BLaER1 treated with 17β-estradiol and CSF1 and Interleukin-3, amounts not matched to agents 10 nM and 100 nM (cell line): ENCODE data around the gene RNF169.
A peak's percentile ranks its signal among the peaks of the same experiment; 100 is the strongest.

Source experiments
- H3K27ac ChIP-seq, 11 experiments: shearing (Covaris generic); formaldehyde crosslinking; 2 replicates each; pipeline ENCODE4 v1.8.1; 2022
- H3K27me3 ChIP-seq, 11 experiments: shearing (Covaris generic); formaldehyde crosslinking; 2 replicates each; pipeline ENCODE4 v1.8.1; 2022
- H3K36me3 ChIP-seq, 11 experiments: shearing (Covaris generic); formaldehyde crosslinking; 2 replicates each; pipeline ENCODE4 v1.8.1; 2022
- H3K4me1 ChIP-seq, 10 experiments: shearing (Covaris generic); formaldehyde crosslinking; 2 replicates each; pipeline ENCODE4 v1.8.1; 2022
- H3K4me2 ChIP-seq, 11 experiments: shearing (Covaris generic); formaldehyde crosslinking; 2 replicates each; pipeline ENCODE4 v1.8.1; 2022
- H3K4me3 ChIP-seq, 10 experiments: shearing (Covaris generic); formaldehyde crosslinking; 2 replicates each; pipeline ENCODE4 v1.8.1; 2022
- H3K9ac ChIP-seq, 11 experiments: shearing (Covaris generic); formaldehyde crosslinking; 2 replicates each; pipeline ENCODE4 v1.8.1; 2022
- H3K9me3 ChIP-seq, 11 experiments: shearing (Covaris generic); formaldehyde crosslinking; replicated peaks in 1 of 11; 2 replicates each; pipeline ENCODE4 v1.8.1; 2022
- H4K20me1 ChIP-seq, 11 experiments: shearing (Covaris generic); formaldehyde crosslinking; 2 replicates each; pipeline ENCODE4 v1.8.1; 2022
- Cebpa-rat ChIP-seq, 11 experiments: shearing (Covaris generic); IDR thresholded peaks; 2 replicates each; pipeline ENCODE4 v1.8.1; 2022

RNF169 gene

DNA sequence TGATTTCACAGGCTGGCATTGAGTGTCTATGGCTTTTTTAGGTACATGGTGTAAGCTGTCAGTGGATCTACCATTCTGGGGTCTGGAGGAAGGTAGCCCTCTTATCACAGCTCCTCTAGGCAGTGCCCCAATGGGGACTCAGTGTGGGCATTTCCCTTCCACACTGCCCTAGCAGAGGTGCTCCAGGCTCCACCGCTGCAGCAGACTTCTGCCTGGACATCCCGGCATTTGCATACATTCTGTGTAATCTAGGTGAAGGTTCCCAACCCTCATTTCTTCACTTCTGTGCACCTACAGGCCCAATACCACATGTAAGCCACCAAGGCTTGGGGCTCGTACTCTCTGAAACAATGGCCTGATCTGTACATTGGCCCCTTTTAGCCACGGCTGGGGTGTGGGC, 78.3 kb downstream of the RNF169 start:
- peaks cover 0 to 6% (median 0%) of the 10 kb centered on the region in 10 experiments; a peak in 7 of 20 replicates for H3K4me1 ChIP-seq
- peaks cover 0 to 4% (median 0%) of the 10 kb centered on the region in 11 experiments; a peak in 1 of 22 replicates for H4K20me1 ChIP-seq
- H3K4me2 ChIP-seq = no peak overlapping the region
- H3K27ac ChIP-seq = no peak overlapping the region
- H3K36me3 ChIP-seq = peaks cover 97 to 100% (median 99%) of the 10 kb centered on the region in 11 experiments
- peaks cover 79 to 93% (median 83%) of the 10 kb centered on the region in 11 experiments for H3K9me3 ChIP-seq
- H3K9ac ChIP-seq = no peak overlapping the region
- peak overlapping the region in 8 of 10 experiments; percentile 16 to 47 (median 37); a peak in 14 of 20 replicates for H3K4me3 ChIP-seq
- no peak for TF ChIP-seq Cebpa-rat (IDR thresholded peaks at IDR 0.05)
- no peaks in the 10 kb centered on the region for H3K27me3 ChIP-seq

GRCh38 chr11:74837191-74837590, 88.5 kb downstream of the RNF169 start:
- Histone ChIP-seq H3K27me3 (no peaks in the 10 kb centered on the region), H3K4me3 (no peak overlapping the region), H3K4me2 (no peak overlapping the region), H3K9me3 (0 out of 22 replicates have a peak, but pooled peaks cover 0 to 8% (median 0%) of the 10 kb centered on the region in 11 experiments), H3K27ac (no peak overlapping the region), H4K20me1 (peaks cover 0 to 24% (median 0%) of the 10 kb centered on the region in 11 experiments; a peak in 5 of 22 replicates), H3K36me3 (peaks cover 83 to 100% (median 99%) of the 10 kb centered on the region in 11 experiments), H3K4me1 (peaks cover 0 to 19% (median 3%) of the 10 kb centered on the region in 10 experiments; a peak in 9 of 20 replicates), H3K9ac (no peak overlapping the region)
- TF ChIP-seq Cebpa-rat (IDR thresholded peaks at IDR 0.05) = no peak

DNA sequence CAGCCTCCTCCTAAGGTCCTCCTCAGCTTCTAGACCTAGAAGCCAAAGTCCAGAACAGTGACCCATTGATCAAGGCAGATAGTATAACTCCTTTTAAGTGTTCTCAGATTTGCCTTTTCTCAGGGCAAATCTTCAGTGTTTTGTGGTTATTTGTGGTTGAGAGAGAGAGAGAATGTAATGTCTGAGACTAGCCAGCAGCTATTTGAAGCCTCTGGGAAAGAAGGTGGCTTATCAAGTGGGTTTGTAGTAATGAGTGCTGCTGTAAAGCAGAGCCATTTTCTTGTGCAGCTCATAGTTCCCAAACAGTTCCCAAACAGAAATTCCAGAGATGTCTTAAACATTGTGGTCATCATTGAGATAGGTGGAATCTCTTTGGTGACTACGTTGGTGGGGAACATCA, 89.5 kb downstream of the RNF169 start:
- H4K20me1 ChIP-seq = peaks cover 0 to 14% (median 0%) of the 10 kb centered on the region in 11 experiments; a peak in 5 of 22 replicates

GRCh38 chr11:74839446-74839845, 90.8 kb downstream of the RNF169 start:
- Histone ChIP-seq H3K27ac (peak overlapping the region in 2 of 11 experiments; percentile 30 to 32; a peak in 2 of 22 replicates), H3K9ac (no peak overlapping the region), H3K36me3 (peaks cover 84 to 100% (median 99%) of the 10 kb centered on the region in 11 experiments), H4K20me1 (peaks cover 0 to 7% (median 0%) of the 10 kb centered on the region in 11 experiments; a peak in 4 of 22 replicates), H3K9me3 (0 out of 22 replicates have a peak, but pooled peaks cover 0 to 8% (median 0%) of the 10 kb centered on the region in 11 experiments), H3K27me3 (no peaks in the 10 kb centered on the region), H3K4me2 (peak overlapping the region in 5 of 11 experiments; percentile 12 to 58 (median 50); a peak in 9 of 22 replicates), H3K4me1 (peaks cover 0 to 19% (median 3%) of the 10 kb centered on the region in 10 experiments; a peak in 9 of 20 replicates), H3K4me3 (no peak overlapping the region)
- no peak for TF ChIP-seq Cebpa-rat (IDR thresholded peaks at IDR 0.05)

More for the DNA sequence above, 89.5 kb downstream of the RNF169 start:
- H3K27ac ChIP-seq = no peak overlapping the region
- H3K4me3 ChIP-seq = no peak overlapping the region
- H3K36me3 ChIP-seq = peaks cover 84 to 100% (median 99%) of the 10 kb centered on the region in 11 experiments
- peaks cover 0 to 19% (median 3%) of the 10 kb centered on the region in 10 experiments; a peak in 9 of 20 replicates for H3K4me1 ChIP-seq
- H3K9ac ChIP-seq = no peak overlapping the region
- H3K9me3 ChIP-seq = 0 out of 22 replicates have a peak, but pooled peaks cover 0 to 8% (median 0%) of the 10 kb centered on the region in 11 experiments
- H3K27me3 ChIP-seq = no peaks in the 10 kb centered on the region
- TF ChIP-seq Cebpa-rat (IDR thresholded peaks at IDR 0.05) = no peak
- peak overlapping the region in 2 of 11 experiments; percentile 56 to 58; a peak in 2 of 22 replicates for H3K4me2 ChIP-seq

- Histone ChIP-seq H3K27me3 (no peaks in the 10 kb centered on the region), H3K27ac (peak overlapping the region in 2 of 11 experiments; percentile 30 to 32; a peak in 2 of 22 replicates), H3K36me3 (peaks cover 84 to 100% (median 99%) of the 10 kb centered on the region in 11 experiments), H4K20me1 (peaks cover 0 to 7% (median 0%) of the 10 kb centered on the region in 11 experiments; a peak in 4 of 22 replicates), H3K4me2 (peak overlapping the region in 2 of 11 experiments; percentile 50 to 58; a peak in 4 of 22 replicates), H3K4me1 (peaks cover 0 to 19% (median 3%) of the 10 kb centered on the region in 10 experiments; a peak in 9 of 20 replicates), H3K4me3 (no peak overlapping the region), H3K9ac (no peak overlapping the region), H3K9me3 (0 out of 22 replicates have a peak, but pooled peaks cover 0 to 8% (median 0%) of the 10 kb centered on the region in 11 experiments)
- no peak for TF ChIP-seq Cebpa-rat (IDR thresholded peaks at IDR 0.05)
Observed at GRCh38 chr11:74839971-74840370, 91.3 kb downstream of the RNF169 start.

DNA sequence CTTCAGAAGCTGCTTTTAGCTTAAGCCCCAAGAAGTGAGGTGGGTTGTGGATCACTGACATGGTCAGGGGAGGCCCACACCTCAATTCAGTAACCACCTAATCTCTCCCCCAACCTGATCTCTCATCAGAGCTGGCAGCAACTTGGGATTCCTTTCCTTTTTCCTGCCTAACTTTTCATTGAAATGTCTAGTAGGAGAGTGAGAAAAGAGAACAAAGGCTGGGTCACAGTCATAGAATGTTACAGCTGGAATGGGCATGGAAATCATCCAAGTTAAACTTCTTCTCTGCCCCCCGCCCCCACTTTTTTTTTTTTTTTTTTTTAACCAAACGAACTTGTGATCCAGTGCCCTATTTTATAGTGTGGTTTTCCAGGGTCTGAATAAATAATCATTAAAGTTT, 91.8 kb downstream of the RNF169 start:
- Histone ChIP-seq H3K4me1 (peaks cover 0 to 19% (median 3%) of the 10 kb centered on the region in 10 experiments; a peak in 9 of 20 replicates), H3K9ac (no peak overlapping the region), H3K27me3 (no peaks in the 10 kb centered on the region), H3K27ac (no peak overlapping the region), H3K4me2 (no peak overlapping the region; a peak in 1 of 22 replicates), H4K20me1 (peaks cover 0 to 7% (median 0%) of the 10 kb centered on the region in 11 experiments; a peak in 4 of 22 replicates), H3K9me3 (0 out of 22 replicates have a peak, but pooled peaks cover 0 to 8% (median 0%) of the 10 kb centered on the region in 11 experiments), H3K36me3 (peaks cover 84 to 100% (median 99%) of the 10 kb centered on the region in 11 experiments), H3K4me3 (no peak overlapping the region)
- TF ChIP-seq Cebpa-rat (IDR thresholded peaks at IDR 0.05) = no peak

DNA sequence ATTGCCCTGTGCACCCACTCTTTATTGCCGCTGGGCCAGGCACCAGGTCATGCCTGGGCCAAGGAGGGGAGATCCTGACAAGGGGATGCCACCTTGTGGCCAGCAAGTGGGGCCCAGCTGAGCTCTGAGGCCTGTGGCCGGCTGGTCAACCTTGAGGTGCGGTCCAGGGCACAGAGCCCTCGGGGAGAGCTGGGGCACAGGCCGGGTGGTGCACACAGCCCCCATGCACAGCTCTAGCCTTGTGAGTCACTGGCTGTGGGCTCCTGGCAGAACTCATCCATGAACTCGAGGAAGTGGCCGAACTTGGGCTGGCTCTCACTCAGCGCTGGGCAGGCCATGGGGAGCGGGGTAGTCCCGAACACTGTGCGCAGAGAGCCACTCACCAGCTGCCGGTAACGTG, 94.3 kb downstream of the RNF169 start:
- Histone ChIP-seq H3K4me2 (no peak overlapping the region), H3K27ac (no peak overlapping the region), H3K9ac (no peak overlapping the region), H3K9me3 (no peaks in the 10 kb centered on the region), H3K36me3 (peaks cover 69 to 98% (median 85%) of the 10 kb centered on the region in 11 experiments), H3K27me3 (no peaks in the 10 kb centered on the region), H3K4me1 (peaks cover 13 to 41% (median 21%) of the 10 kb centered on the region in 10 experiments), H3K4me3 (no peak overlapping the region), H4K20me1 (peaks cover 0 to 17% (median 0%) of the 10 kb centered on the region in 11 experiments; a peak in 6 of 22 replicates)
- no peak for TF ChIP-seq Cebpa-rat (IDR thresholded peaks at IDR 0.05)

- H3K4me1 ChIP-seq = peaks cover 18 to 42% (median 29%) of the 10 kb centered on the region in 10 experiments
- no peaks in the 10 kb centered on the region for H3K9me3 ChIP-seq
- H3K27ac ChIP-seq = no peak overlapping the region
- no peak overlapping the region for H3K9ac ChIP-seq
- H4K20me1 ChIP-seq = peaks cover 0 to 21% (median 0%) of the 10 kb centered on the region in 11 experiments; a peak in 5 of 22 replicates
- peaks cover 63 to 91% (median 80%) of the 10 kb centered on the region in 11 experiments for H3K36me3 ChIP-seq
- no peak for TF ChIP-seq Cebpa-rat (IDR thresholded peaks at IDR 0.05)
- no peak overlapping the region for H3K4me3 ChIP-seq
- no peak overlapping the region for H3K4me2 ChIP-seq
- H3K27me3 ChIP-seq = no peaks in the 10 kb centered on the region
Observed at GRCh38 chr11:74844072-74844471, 95.4 kb downstream of the RNF169 start.

GRCh38 chr11:74844865-74845264, 96.2 kb downstream of the RNF169 start:
- Histone ChIP-seq H3K27me3 (no peaks in the 10 kb centered on the region), H3K4me3 (no peak overlapping the region), H3K9me3 (no peaks in the 10 kb centered on the region), H3K27ac (no peak overlapping the region), H3K36me3 (peaks cover 67 to 87% (median 75%) of the 10 kb centered on the region in 11 experiments), H3K4me2 (no peak overlapping the region), H3K4me1 (peaks cover 24 to 42% (median 33%) of the 10 kb centered on the region in 10 experiments), H4K20me1 (peaks cover 0 to 21% (median 0%) of the 10 kb centered on the region in 11 experiments; a peak in 4 of 22 replicates), H3K9ac (no peak overlapping the region)
- TF ChIP-seq Cebpa-rat (IDR thresholded peaks at IDR 0.05) = no peak
